Right lobe of liver (tissue), 6 donors: ENCODE results near the gene PSMA5. TPM values are rescaled to one million over a fixed set of nuclear protein-coding genes. Genes with fewer than 3 reads are reported as not detected.
"Not testable (repeated sequence)": the region's sequence is repeated elsewhere in the genome, so short reads cannot be mapped to it uniquely, and the experiment has no call there.

Experiments used
- ATAC-seq, 4 donors: fragments of 200-7000 bp; cut with Tn5 transposase; one replicate each; pipeline ENCODE4 v1.9.1; 2020; ENCODE audit warnings: mild to moderate bottlenecking in 4 of 4, moderate library complexity in 4 of 4
- DNase-seq, 3 donors: peaks; one replicate each; pipeline ENCODE4 v3.0.0-alpha.2; 2020
- H3K27ac ChIP-seq, 3 donors: fragments of 200-600 bp; one replicate each; pipeline ENCODE4 v1.8.0; 2022
- H3K27me3 ChIP-seq, 2 donors: fragments of 200-600 bp; one replicate each; pipeline ENCODE4 v1.8.0; 2022
- H3K36me3 ChIP-seq, 4 donors: fragments of 200-600 bp; sonication (generic) in 1 of 4; one replicate each; pipeline versions ENCODE4 v1.5.1 to v1.8.0; 2017 to 2022; ENCODE audit warnings: control low read depth in 1 of 4
- H3K4me1 ChIP-seq, 4 donors: fragments of 200-600 bp; sonication (generic) in 1 of 4; one replicate each; pipeline versions ENCODE4 v1.5.1 to v1.8.0; 2017 to 2022; ENCODE audit warnings: control low read depth in 1 of 4
- H3K4me3 ChIP-seq, 3 donors: fragments of 200-600 bp; one replicate each; pipeline ENCODE4 v1.8.0; 2022
- H3K9me3 ChIP-seq, 4 donors: fragments of 200-600 bp; sonication (generic) in 1 of 4; one replicate each; pipeline versions ENCODE4 v1.5.1 to v1.8.0; 2017 to 2022; ENCODE audit warnings: control low read depth in 1 of 4
- CTCF ChIP-seq, 4 donors: fragments of 200-600 bp in 3 of 4; fragments of 450-650 bp in 1 of 4; IDR thresholded peaks; one replicate each; pipeline versions ENCODE4 v1.5.1 to v1.8.0; 2016 to 2022; ENCODE audit warnings: antibody characterized with exemption in 4 of 4, mild to moderate bottlenecking in 2 of 4
- POLR2A ChIP-seq: fragments of 450-650 bp; IDR thresholded peaks from one replicate; pipeline ENCODE4 v1.6.1; 2017; ENCODE audit warnings: antibody characterized with exemption, mild to moderate bottlenecking
- WGBS: methylation state at CpG from one replicate; pipeline ENCODE4 v1.1.6; 2018; ENCODE audit warnings: low coverage, low lambda C conversion rate; ENCODE audit not compliant: insufficient coverage; ENCODE audit errors: missing lambda C conversion rate; 5-methylcytosine and 5-hydroxymethylcytosine counted together
- intact Hi-C, 2 donors: fragments of 100-400 bp; cut with DNase I; formaldehyde crosslinking; loops; one replicate each; pipeline versions ENCODE4 v1.11.2 to v1.14.1; 2022
- long read RNA-seq: library from polyadenylated mRNA; unstranded; transcript quantifications from one replicate; pipeline ENCODE4 v2.0.0, GENCODE V29; 2019
- total RNA-seq, 6 experiments: library from RNA; depleted of rRNA in 2 of 6; stranded (reverse); fragments of >200 nt in 2 of 6; fragmentation: NEBNext Ultra II Directional in 3 of 6; extraction: Animal tissue kit (Norgen Biotek cat#: 25700) in 3 of 6; gene quantifications; one replicate each; pipeline versions ENCODE4 v1.1.0 to v1.2.4, GENCODE V29; 2016 to 2023
- donor health status: DM: no; HTN: yes; CAD: no.
- donor health status: DM: no; HTN: no; CAD: no.
- donor health status: DM: no; HTN: no; CAD: no.
- donor health status: DM: no; HTN: yes; CAD: no.
- donor health status: DM: no; HTN: yes; CAD: no.

PSMA5 gene
- 10 to 100 TPM; 38.8 to 83.5 (median 61.1) TPM for total RNA-seq
- long read RNA-seq, transcript PSMA5-201 (9 exons, 3,729 nt) = major isoform, 36 of 43 reads
- long read RNA-seq, partial matches to known transcripts = 1 of 43 reads
- long read RNA-seq, other reads (novel, unspliced or antisense) = 6 of 43 reads

- Histone ChIP-seq H3K36me3 (no peaks in the 10 kb centered on the region), H3K9me3 (no peaks in the 10 kb centered on the region), H3K4me3 (peak within 1 kb of the TSS; percentile 70 to 86 (median 80)), H3K27ac (peak within 1 kb of the TSS; percentile 48 to 75 (median 73)), H3K4me1 (peaks cover 0 to 24% (median 0%) of the 10 kb centered on the region in 4 donors), H3K27me3 (no peaks in the 10 kb centered on the region)
- intact Hi-C loops = no loop called here
- peak; percentile 95 to 98 (median 96) for ATAC-seq
- peak; percentile 96 to 99 (median 98) for DNase-seq
- 0% methylated on average over 13 of the region's 50 CpGs for WGBS
- TF ChIP-seq POLR2A = peak; percentile 93
- no peak for TF ChIP-seq CTCF (IDR thresholded peaks at IDR 0.05)
These were observed at the start of gene PSMA5 for GRCh38 chr1:109426281-109427170. Gene PSMA5, minus strand, starts transcription at chr1:109426448. Its CDS starts 118 bp downstream, at chr1:109426330.

GRCh38 chr1:109475261-109475660, 49.0 kb upstream of the PSMA5 start:
- WGBS = 85% methylated on average over 9 of the region's 9 CpGs
- ATAC-seq (no peak), DNase-seq (no peak)
- Histone ChIP-seq H3K4me1 (no peaks in the 10 kb centered on the region), H3K36me3 (no peaks in the 10 kb centered on the region), H3K27me3 (no peaks in the 10 kb centered on the region), H3K9me3 (no peaks in the 10 kb centered on the region), H3K4me3 (no peak overlapping the region), H3K27ac (no peak overlapping the region)
- TF ChIP-seq POLR2A (no peak), CTCF (IDR thresholded peaks at IDR 0.05) (no peak)
- intact Hi-C loops = no loop called here

GRCh38 chr1:109474697-109475096, 48.4 kb upstream of the PSMA5 start:
- no peaks in the 10 kb centered on the region for H3K27me3 ChIP-seq
- H3K36me3 ChIP-seq = no peaks in the 10 kb centered on the region
- TF ChIP-seq CTCF (IDR thresholded peaks at IDR 0.05) = no peak
- no peak for TF ChIP-seq POLR2A
- DNase-seq (peak in 1 of 3 donors; percentile 25), ATAC-seq (no peak)
- H3K4me3 ChIP-seq = no peak overlapping the region
- intact Hi-C loops = no loop called here
- 83% methylated on average over 1 of the region's 1 CpG for WGBS
- H3K9me3 ChIP-seq = no peaks in the 10 kb centered on the region
- no peak overlapping the region for H3K27ac ChIP-seq
- H3K4me1 ChIP-seq = no peaks in the 10 kb centered on the region

GRCh38 chr1:109473284-109474057, 47.2 kb upstream of the PSMA5 start:
- H3K4me3 ChIP-seq, H3K9me3 ChIP-seq, ATAC-seq, intact Hi-C loops, H3K27ac ChIP-seq, H3K4me1 ChIP-seq, H3K36me3 ChIP-seq, H3K27me3 ChIP-seq: not testable (repeated sequence)
- WGBS = 77% methylated on average over 9 of the region's 12 CpGs
- peak in 1 of 3 donors; percentile 39 for DNase-seq
